ENCODE measurements around the gene PIGO.

PIGO gene

DNA sequence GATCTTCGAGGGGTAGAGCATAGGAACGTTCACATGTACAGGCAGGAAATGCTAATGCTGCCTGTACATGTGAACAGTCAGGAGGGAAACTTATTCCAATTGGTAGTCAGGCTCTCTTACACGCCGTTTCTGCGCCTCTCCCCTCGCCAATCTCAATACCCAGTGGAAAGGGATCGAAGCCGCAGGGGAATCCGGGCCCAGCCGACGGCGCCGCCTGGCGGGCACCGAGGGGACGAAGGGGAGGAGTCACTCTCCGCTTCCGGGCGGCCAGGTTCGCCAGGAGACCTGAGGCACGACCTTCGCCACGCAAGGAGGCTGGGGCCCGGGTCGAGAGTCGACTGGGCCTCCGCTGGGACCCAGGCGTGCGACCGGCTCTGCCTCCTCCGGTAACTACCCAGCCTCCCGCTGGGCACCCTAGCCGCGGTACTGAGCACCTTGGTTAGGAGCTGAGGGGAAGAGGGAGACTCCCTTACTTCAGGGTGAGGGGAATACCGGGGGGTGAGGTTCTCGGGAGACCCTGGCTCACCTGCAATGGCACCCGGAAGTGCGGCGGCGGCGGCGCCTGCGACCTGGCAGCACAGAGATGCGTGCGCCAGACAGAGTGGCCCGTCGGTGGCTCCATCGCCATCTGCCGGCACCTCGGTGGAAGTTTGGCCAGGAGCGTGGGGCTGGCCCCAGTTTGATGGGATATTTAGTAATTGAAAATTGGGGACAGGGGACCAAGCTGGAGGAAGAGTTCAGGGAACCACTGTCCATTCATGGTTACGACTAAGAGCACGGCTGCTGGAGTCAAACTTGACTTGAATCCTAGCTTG lies at the start of gene PIGO:
Gene PIGO, minus strand, starts transcription at position 557 of the 815 bp plus-strand sequence. CDS start 1,026 bp downstream, outside the sequence.
- peak; percentile 95 for DNase-seq

DNA sequence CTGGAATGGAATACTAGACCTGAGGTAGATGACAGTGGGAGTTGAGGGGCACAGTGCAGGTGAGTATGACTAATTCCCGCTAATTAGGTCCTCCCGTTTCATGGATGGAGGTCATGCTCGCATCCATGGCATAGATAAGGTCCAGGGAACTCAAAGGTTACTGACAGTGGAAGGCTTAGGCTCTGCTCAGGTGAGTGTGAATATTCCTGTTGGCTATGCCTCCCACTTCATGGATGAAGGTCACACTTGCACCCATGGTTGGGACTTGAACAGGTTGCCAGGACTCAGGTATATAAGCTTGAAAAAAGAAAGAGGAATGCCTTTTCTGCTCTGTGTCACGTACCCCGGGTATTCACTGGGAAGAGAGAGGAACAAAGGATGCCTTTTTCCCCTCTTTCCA lies 45.6 kb upstream of the PIGO start:
- no peak for DNase-seq

DNA sequence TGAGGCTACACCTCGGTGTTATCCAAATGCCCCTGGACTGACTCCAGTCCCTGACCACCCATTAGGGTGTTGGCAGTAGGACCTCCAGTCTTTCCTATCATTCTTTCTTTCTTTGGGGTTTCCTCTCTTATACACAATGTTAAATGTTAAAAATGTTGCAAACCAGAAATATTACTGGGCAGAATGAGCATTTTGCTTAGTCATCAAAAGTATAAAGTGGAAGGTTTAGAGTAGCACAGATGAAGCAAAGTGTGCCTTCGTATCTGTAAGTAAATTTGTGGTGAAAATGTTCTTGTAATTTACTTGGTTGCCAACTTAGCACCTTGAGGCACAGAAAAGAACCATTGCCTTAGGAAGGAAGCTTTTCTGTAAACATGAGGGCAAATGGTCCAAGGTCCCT lies 43.7 kb upstream of the PIGO start:
- DNase-seq, result no peak

DNA sequence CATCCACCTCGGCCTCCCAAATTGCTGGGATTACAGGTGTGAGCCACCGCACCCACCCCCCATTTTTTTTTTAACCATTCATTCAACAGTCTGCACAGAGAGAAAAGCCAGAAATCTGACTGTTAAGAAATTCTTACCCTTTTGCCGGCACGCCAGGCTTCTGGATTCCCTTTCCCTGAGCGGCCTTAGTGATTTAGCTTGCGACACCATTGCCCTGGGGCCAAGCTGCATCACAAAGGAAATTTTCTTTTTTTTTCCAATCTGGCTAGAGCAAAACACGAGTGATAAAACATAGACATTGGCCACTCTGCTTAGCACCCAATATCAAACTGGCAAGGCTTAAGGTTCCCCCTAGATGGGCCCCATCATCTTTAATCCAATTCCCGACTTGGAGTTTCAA lies 40.5 kb upstream of the PIGO start:
- DNase-seq, result peak; percentile 1

DNA sequence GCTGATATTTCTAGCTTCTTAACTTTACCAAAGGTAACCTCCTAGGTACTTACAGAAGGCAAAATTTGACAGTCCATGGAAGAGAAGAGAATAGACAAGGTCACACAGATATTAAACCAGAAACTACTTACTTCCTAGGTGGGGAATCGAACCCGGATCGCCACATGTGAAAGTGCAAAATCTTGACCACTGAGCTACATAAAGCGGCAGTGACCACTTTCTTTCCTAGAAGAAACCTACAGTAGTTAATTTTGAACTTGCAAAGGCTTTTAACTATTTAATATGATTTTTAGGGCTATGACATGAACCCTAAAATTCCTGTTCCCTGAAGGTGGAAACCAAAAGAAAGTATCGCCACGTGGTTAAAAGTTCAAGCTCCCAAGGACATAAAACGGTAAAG lies 39.6 kb upstream of the PIGO start:
- no peak for DNase-seq

DNA sequence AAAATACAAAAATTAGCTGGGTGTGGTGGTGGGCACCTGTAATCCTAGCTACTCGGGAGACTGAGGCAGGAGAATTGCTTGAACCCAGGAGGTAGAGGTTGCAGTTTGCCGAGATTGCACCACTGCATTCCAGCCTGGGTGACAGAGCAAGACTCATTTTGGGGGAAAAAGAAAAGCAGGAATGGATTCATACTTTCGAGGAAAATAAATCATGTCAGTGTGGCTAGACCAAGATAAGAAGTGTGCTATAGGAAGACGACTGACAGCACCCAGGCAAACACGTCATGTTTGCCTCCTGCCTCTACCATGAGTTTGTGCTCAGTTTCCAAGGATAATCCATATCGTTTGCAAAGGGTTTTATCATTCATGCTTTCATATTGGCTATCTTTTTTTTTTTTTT lies 38.5 kb upstream of the PIGO start:
- peak; percentile 11 for DNase-seq

DNA sequence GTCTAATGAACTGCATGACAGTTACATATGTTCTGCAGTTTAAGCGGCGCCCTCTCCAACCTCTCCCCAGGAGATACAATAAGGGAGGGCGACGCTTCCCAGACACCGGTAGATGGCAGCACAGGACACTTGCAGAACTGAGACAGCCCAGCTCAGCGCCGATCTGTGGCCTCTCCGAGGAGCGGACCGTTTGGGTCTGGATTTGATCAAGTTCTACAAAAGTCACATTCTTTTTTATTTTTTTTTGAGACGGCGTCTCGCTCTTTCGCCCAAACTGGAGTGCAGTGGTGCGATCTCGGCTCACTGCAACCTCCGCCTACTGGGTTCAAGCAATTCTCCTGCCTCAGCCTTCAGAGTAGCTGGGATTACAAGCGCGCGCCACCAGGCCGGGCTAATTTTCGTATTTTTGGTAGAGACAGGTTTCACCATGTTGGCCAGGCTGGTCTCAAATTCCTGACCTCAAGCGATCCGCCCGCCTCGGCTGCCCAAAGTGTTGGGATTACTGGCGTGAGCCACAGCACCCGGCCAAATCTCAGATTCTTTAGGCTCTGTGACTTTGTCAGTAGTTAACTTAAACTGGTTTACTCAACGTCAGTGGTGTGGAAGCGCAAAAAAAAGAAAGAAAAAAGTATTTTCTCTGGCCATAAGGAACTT lies 20.6 kb upstream of the PIGO start:
- DNase-seq, result peak; percentile 88

DNA sequence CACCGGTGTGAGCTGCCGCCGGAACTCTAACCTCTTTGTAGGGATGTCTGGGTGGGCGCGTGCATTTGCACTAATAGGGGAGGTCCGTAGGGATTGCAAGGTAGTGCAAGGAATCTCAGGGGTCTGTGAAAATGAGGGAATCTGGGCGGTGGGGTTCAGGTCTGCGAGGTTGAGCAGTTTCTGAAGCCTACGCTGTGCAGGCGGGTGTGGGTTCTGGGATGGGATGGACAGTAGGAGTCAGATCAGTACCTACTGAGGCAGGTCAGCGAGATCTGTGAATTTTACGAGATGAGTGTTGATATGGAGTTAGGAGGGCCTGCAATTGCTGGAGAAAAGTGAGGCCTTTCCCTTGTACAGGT lies 20.1 kb upstream of the PIGO start:
- DNase-seq, result no peak

DNA sequence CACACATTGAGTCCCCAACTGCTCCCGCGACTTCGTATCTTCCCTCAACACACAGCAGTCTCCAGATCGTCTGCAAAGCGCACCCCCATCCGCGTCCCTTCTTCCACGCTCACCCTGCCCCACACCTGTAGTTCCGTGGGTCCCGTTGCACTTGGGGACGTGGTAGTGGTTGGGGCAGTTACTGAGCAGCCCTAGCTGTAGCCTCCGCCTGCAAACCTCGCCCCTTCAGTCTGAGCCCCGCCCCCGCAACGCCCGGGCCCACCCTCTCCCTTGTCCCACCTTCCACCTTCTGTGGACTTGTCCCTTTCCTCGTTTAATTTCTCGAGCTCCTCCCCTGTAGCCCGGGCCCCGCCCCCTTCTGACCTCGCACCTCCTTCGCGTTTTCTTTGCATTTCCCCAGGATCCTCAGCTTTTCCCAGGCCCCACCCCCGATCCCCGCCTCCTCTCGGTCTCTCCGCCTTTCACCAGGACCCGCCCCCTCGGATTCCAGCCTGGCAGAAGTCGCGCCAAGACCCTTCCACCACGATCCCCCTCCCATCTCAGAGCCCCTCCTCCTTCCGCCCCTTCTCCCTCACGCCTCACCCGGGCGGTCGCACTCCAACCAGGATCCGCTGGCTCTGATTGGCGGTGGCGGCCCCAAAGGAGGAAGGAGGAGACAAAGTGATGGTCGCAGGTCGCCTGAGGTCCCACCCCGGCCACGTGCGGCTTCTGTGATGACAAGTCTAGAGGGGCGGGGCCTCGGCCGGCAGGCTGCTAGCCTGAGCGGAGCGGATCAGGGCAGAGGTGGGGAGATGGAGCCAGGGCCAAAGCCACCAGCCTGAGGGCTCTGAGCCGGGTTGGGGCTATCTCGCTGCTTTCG lies 19.5 kb upstream of the PIGO start, which contains the start of gene ATOSB:
Gene ATOSB, minus strand, starts transcription at position 183 of the 859 bp plus-strand sequence. CDS start 7,588 bp downstream, outside the sequence.
- DNase-seq, result peak; percentile 96

DNA sequence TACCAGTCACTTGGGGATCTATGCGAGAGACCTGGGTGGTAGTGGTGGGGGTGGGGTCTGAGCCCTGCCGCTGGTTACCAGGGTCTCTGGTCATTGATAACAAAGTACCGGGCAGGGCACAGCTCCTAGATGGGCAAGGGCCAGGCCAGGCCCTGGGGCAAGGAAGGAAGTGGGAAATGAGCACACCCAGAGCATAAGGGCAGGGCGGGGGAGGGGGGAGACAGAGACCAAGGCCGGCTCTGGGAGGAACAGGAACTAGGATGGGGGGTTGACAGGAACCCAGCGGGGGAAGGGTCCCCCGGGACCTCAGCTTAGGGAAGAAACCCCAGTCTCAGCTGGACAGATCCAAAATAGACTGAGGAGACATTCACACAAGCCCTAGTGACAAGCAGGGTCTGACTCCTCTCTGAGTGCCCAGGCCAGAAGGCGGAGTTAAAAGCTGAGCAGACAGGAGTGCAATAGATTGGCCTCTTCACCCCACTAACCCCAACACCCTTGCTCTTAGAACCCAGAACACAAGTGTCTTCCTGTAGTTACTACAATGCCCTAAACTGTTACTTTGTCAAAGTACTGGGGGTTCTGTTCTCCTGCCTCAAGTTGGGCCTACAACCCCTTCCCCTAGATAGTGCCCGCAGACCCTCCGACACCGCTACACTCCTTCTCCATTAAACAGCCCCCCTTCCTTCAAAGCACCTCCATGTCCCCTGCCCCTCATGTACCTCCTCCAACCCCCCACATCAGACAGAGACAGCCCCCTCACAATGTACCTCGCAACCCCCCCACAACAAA lies 18.6 kb upstream of the PIGO start:
- DNase-seq, result no peak

DNA sequence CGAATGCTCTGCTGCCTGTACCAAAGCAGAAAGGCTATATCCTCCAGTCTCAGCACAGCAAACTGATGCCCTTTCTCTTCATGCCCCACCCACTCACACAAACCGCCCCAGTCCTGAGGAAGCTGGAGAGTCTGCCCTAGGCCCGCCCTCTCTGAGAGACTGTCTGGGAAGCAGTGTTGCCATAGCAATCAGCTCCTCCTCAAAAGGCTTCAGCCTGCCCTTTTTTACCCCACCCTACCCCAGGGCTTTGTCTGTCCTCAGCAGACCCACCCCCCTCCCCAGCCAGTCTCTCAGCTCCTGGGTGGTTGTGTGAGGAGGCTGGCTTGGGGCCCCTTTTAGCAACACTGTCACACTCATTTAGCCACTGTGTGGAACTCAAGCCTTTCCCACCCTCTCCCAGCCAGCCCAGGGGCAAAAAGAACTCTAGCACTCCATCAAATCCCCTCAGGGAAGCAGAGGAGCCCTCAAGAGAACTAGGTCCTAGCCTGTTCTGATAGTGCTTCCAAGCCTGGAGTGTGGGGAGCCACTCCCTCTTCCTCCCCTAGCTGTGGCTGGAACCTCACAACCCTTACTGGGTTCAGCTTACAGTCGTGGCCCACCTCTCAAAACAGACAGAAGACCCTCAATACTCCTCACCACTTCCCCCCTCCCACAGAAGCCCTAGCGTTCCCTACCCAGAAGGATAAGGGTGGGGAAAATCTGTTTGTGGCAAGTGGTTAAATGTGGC lies 17.9 kb upstream of the PIGO start:
- peak; percentile 77 for DNase-seq

DNA sequence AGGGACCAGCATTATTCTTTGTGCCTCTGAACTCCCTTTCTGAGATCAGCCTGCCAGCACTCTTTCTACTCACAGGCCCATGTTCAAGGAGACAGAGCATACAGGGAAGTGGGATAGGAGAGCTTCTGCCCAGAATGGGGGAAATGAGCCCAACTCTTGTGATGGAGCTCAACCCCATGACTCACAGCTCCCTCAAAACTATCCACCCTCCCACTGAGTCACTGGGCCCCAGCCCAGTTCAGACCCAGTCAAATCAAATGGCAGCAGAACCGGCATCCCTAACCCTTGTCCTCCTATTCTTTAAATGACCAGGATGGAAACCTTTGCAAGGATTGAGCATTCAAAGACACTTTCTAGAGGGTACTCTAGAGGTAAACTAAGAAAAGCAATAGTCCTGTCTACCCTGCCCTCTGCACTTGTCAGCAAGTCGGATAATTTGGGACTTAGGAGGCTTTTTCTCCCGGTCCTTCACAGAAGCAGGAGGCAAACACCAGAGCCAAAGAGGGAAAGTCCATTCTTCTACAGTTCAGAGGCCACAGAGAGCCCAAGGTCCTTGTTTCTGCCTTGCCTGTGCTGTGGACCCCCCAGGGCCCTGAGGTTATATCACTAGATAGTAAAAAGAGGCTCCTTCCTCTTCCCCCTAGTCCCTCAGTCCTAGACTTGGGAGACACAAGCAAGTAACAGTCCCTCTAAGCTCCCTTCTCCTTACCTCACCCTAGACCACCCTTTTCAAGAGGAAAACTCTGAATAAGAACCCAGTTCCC lies 16.0 kb upstream of the PIGO start:
- peak; percentile 52 for DNase-seq

DNA sequence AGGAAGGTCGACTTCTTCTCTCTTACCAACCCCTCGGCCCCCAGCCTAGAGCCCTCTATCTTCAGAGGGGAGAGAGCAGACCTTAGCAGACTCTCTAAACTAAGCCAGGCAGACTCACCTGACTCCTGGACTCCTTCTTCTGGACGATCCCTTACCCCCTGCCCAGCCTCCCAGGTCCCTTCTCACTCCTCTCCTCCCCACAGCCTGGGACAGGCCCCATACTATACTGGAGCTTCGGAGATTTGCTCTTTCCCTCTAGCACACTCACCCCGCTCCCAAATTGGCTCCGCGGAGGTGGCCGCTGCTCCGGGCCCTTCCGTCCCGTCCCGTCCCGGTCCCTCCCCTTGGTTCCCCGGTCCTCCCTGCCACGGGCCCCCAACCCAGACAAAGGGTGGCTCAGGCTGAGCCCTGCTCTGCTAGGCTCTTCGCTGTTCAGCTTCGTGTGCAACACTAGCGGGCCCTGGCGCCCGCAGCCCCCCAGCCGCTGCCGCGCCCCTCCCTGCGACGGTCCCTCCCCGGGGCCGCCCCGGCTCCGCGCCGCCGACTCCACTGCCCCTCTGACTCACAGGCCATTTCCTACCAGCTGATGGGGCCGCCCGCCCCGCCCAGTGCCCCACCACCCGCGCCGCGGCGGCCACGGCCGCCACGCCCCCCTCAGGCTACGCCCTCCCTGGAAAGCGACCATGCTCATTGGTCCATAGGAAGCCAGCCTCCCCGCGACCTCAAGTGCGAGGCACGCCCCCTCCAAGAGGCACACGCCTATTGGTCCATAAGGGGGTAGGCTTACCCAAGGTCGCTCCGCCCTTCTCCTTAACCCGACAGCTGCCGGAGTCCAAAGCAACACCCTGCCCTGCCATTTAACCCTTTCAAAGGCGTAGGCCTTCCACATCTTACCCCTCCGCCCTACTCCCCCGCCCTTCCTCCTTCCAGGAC lies 14.9 kb upstream of the PIGO start:
- peak; percentile 96 for DNase-seq

DNA sequence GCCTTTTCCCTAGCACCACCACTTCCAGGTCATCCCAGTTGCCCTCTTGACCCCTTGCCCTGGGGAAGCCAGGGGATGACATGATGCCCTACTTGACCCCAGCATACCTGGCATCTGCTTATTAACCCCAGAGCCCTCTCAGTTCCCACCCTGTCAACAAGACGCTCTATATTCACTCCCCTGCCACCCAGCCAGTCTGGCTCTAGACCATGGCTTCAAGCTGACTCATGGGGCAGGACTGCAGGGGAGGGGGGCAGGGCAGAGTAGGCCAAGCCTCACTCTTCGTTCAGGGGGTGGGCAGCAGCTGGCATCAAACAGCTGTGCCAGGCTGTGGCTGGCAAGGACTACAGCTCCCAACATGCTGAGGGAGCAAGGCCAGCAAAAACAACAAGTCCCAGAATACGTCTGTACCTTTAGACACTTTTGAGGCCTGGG lies 14.0 kb upstream of the PIGO start:
- peak; percentile 52 for DNase-seq

DNA sequence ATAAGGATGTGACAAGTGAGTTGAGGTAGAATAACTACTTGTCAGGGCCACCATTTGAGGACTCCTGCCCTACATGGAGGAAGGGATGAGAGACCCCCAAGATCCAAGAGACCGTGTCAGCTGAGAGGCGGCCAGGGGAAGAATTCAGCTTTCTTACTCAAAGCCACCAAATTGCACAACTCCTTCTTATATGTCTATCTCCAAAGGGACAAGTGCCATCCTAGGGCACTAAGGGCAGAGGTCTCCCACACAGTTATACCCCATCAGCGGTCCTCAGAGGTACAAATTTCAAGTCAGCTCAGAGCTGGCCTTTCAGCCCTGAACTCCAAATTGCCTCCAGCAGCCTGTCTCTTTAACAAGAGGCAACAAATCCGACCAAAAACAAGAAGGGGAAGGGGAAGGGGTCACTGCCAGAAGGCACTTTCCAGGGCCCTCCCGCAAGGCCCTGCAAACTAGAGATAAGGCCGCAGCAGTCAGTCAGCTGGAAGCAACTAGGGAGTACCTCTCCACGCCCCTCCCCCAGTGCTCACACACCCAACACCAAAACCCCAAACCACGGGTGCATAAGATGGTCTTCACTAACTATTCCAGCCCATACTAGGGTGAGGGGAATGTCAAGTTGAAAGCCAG lies 12.7 kb upstream of the PIGO start:
- peak; percentile 52 for DNase-seq

DNA sequence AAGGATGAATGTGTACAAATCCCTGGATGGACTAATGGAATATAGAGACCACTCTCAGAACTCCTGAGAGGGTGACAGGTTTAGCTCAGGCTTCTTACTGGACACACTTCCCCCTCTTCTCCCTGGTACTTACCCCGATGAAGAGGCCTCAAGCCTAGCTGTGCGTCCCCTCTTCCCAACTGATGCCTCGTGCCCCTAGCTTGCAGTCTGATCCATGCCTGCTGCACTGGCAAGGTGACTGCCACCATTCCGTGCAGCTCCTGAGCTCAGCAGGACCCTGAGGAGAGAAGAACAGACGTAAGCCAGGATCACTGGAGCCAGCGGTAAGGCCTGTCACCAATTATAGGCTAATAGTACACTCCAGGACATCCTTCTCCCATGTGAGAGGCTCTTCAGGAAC lies 12.1 kb upstream of the PIGO start:
- DNase-seq, result no peak

DNA sequence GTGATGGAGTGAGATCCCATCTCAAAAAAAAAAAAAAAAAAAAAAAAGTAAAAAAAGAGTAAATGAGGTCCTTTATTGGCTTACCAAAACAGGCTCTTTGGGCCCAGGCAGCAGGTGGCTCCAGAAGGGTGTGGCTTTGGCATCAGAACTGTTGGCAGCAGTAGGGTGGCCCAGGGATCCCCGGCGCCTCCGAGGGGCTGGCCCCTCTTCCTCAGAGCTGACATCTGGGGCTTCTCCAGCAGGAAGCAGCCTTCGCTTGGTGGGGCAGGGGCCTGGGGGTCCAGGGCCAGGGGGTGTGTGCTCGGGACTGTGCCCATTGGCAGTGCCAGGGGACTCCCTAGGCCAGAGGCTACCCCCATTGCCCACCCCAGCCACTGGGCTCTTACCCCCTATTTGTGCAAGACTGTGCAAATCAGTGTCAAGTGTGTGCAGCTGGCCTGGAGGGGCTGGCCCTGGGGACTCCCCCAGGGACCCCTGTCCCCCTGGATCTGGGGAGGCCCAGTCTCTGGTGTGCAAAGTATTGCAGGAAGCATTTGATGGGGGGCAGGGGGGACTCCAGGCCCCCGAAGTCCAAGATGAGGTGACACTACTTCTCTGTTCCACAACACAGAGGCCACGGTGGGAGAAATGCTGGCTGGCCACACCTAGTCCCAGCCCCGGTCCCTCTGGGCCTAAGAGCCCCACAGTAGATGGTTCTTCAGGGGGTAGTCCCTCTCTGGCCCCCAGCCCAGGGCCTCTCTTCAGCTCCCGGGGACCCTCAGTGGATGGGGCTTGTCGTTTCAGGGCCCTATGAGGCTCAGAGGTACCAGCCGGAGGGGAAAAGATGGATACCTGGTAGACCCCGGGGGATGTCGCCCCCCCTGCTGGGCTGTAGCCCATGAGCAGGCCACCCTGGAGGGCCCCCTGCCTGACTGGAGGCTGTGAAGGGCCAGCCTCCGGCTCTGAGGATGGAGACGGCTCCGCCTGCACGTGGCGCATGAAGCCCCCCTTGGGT lies 11.2 kb upstream of the PIGO start:
- peak; percentile 51 for DNase-seq

DNA sequence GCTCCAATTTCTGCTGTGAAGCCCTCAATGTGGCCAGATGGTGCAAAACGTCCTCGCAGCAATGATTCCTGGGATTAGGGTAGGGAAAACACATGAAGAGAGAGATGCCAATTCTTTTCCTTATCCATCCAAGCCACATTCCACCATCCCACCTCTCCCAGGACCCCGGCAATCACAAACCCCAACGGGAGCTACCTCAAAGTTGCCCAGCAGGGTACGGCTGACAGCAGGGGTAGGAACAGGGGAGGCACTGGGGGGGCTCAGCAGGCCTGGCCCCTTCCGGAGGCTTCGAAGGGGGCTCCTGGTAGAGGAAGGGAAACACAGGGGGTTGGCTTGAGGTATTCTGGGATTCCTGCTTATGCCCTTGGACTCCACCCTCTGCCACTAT lies 9.9 kb upstream of the PIGO start:
- peak; percentile 42 for DNase-seq
